Left renal pelvis (tissue), 4 donors: Measurements from ENCODE around the gene PLA2G4B. TPM values are rescaled to one million over a fixed set of nuclear protein-coding genes. Genes with fewer than 3 reads are reported as not detected.

Experiments
- DNase-seq, 4 donors: peaks; one replicate each; pipeline ENCODE4 v3.0.0-alpha.2; 2013; ENCODE audit warnings: low read depth in 4 of 4, low spot score in 3 of 4
- polyA plus RNA-seq, 4 donors: library from polyadenylated mRNA; unstranded; fragments of 120-200 nt; gene quantifications; one replicate each; pipeline ENCODE4 v1.2.1, GENCODE V29; 2013; ENCODE audit not compliant: insufficient read length in 4 of 4

The PLA2G4B gene
- polyA plus RNA-seq, 4 donors = 8.5 to 21.3 (median 10.3) TPM

DNA sequence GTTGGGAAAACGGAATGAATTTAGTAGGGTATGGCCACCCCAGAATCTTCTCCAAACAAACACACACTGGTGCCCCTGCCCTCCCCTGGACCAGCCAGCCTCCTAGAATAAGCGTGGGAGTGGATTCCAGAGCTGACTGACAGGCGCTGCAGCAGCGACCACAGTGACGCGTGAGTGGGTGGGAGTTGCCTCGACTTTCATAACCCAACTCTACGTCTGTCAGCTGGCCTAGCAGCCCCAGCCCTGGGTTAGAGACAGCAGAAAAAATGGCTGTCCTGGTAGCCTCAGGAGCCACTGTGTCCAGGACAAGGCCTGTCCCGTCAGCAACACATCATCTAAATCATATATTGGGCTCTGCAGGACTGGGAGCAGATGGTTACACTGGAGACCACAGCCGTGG is 10.0 kb downstream of the PLA2G4B start:
- DNase-seq = no peak

DNA sequence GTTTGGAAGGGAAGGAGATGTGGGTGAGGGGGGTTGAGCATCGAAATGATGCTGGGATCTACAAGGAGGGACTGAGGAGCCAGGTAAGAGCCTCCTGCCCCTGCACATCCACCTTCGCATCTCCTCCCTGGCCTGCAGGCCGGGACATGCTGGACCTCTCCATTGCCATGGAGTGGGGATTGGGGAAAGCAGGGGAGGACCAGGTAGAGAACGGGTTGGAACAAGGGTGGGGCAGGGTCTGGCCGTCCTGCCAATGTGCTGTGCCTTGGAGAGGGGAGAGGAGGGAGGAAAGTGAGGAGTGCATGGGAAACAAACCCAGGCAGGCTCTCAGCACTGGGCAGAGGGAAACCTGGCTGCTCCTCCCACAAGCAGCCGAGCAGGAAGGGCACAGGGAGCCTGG is 10.6 kb downstream of the PLA2G4B start:
- DNase-seq = no peak

DNA sequence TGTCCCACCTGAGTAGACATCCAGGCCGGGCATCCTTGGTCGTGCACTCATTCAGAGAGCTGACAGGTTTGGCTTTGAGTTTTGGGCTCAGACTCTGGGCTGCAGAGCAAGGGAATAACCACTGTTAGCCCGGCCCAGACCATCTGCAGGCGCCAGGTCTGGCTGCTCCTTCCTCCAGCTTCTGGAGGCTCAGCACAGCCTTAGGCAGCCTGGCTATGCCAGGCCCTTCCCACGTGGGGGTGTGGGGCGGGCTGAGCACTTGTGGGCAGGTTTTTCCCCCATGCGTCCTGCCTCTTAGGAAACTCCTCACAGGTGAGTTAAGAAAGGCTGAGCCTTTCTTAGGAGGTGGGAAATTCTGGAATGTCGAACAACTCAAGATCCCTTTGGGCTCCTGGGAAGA is 11.2 kb downstream of the PLA2G4B start:
- no peak for DNase-seq

DNA sequence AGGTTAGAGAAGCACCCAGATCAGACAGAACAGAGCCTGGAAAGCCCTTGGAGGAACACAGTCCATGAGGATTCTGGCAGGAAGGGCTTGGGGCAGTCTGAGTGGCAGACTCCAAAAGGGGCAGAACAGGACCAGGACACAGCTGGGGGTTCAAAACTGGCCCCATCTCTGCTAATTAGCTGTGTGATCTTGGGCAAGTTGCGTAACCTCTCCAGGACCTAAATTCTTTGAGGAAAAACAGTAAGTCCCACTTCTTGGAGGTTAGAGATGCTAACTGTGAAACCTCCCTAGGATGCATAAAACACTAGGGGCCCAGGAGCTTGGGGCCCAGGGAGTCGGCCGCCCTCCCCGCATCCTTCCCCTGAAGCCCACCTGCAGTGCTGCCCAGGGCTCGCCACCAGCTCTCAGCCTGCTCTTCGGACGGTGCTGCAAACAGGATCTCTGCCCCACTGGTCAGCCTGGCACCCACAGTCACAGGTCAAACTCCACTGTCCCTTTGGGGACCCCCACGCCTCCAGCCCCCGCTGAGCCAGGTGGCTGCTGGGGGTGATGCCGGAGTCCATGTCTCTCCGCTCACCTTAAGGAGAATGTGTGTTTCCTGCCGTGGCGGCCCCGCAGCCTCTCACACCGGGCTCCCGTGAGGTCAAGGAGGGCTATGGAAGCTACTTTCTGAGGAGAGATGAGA is 12.0 kb downstream of the PLA2G4B start:
- no peak for DNase-seq

DNA sequence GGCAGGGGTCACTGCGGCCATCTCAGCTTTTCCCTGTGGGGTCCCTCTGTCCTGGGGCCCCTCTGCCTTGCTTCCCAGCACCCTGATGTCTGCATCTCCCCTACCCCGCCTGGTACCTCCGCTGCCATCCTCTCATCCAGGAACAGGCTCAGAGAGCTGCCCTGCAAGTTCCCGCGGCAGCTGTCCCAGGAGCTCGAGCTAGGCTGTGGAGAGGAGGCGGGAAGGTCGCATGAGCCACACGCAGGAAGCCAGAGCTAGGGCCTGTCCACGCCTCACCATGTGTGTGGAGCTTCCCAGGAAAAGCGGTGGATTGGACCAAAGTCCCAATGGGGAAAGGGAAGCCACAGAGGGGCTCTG is 12.5 kb downstream of the PLA2G4B start:
- DNase-seq = no peak

DNA sequence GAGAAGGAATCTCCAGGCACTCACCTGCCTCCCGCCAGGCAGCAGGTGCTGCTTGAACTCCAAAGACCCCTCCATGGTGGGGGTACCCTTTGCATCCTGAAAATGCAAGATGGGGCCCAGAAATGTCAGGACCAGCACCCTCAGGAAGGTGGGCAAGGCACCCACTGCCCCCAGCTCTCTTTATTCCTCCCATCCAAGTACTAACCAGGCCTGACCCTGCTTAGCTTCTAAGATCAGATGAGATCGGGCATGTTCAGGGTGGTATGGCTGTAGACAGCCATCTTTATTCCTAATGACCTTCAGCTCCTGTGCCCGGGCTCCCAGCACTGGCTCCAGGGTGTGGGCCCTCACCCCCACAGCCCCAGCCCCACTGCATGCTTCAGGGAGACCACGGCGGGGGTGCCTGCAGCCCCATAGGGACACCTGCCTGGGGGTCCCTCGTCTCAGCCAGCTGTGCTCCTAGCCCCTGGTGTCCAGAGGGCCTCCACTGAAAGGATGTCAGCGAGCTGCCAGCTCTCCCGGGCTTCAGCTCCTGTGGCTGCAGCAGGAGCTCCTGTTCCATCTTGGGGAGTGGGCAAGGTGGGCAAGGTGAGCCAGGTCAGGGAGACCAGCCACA is 13.2 kb downstream of the PLA2G4B start:
- DNase-seq = no peak

DNA sequence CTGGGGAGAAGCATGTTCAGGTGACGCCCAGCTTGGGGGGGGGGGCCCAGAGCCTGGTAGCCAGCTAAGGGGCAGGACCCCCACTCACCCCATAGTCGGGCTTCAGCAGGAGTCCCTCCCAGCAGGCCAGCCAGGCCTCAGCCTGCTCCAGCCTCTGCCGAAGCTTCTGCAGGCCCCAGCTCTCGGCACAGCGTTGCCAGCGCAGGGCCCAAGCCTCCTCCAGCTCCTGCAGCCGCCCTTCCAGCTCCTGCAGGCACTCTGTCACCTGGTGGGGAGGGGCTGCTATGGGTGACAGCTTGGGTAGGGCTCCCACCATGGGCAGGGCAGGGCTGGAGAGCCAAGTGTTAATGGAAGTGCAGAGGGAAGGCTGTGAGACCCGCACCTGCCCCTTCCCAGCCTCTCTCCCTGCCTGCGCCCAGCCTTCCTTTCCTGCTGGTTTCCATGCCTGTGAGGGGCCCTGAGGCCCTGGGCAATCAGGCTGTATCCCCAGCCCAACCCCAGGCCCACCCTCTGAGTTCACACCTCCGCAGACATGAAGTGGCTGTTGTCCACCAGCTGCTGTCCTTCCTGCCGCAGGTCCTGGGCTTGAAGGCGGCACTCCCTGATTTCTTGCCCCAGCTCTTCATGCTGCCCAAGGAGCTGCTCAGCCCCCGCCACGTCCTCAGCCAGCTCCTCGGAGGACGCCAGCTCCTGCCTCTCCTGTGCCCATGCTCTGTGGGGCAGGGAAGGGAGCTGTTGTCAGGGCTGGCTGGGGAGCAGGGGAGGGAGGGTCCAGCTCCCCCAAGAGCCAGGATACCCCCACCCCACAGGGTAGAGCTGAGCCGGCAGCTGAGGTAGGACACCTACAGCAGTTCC is 14.3 kb downstream of the PLA2G4B start:
- no peak for DNase-seq

DNA sequence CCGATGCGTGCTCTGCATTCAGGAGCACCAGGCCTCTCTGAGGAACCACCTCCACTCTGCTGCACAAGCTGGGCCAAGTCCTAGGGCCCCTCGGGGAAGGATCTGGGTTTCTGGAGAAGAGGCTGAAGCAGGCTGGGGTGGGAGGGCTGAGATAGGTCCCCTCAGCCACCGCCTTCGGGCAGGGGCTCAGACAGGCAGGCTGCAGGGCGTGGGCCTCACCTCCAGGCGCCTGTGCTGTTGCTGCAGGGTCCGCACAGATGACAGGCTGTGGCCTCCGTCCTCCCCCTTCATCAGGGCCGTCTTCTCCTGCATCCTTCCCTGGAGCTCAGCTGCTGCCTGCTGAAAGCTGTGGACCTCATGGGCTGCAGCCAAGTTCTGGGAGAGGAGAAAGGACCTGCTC is 15.2 kb downstream of the PLA2G4B start:
- DNase-seq = no peak

DNA sequence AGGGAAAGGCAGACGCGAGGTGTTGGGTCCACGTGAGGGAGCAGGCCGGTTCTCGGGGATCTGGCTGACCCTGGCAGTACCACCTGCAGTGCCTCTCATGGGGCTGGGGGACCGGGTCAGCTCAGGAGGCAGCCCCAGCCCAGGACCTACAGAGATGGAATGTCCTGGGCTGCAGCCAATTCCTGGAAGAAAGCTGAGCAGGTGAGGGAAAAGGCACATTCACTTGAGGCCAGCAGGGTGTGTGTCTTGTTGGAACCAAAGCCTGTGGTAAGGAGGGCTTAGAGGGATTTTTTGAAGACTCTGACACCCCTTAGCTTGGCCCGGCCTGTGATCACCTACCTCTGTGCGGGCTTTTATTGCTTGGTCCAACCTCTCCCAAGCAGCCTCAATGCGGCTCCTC is 15.8 kb downstream of the PLA2G4B start:
- DNase-seq = no peak

DNA sequence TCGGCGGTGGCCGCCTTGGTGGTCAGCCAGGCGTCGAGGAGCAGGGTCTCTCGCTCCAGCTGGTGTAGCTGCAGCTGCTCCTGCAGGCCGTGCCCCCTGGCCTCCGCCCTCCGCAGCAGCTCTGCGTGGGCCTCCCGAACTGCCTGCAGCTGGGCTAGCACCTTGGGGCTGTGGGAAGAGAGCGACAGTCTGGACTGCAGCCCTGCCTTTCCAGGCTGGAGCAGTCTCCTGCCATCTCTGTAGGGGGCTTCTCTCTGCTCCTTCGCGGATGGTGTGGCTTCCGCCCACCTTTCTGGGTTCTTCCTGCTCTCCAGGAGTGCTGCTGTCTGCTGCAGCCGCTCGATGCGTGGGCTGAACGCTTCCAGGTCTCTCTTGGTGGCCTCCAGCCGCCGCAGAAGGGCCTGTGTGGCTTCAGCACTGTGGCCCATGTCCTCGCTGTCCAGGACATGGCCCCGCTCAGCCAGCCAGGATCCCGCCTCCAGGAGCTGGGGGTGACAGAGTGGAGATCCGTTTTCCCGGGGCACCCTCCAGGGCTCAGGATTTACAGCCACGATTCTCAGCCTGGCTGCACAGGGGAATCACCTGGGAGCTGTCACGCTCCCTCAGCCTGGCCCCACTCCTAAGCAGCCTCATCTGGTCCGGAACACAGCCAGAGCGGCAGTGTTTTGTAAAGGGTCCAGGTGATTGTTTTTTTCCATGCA is 16.8 kb downstream of the PLA2G4B start:
- DNase-seq = peak in 3 of 4 donors; percentile 27 to 48 (median 44)

DNA sequence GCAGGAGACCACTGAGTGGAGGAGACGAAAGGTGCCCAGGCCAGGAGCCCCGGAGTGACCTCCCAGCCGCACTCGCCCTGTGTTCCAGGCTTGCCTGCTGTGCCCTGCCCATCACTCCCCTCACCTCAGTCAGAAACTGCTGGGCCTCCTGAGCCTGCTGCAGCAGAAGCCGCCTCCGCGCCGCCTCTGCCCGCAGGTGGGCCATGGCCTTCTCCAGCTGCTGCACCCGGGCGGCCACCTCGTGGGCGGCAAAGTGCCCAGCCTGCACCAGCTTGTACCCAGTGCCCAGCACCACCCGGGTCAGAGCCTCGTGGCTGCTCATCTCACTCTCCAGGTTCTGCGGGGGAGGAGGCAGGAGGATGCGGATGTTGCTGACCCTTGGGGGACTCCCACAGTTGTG is 17.6 kb downstream of the PLA2G4B start:
- DNase-seq = no peak

DNA sequence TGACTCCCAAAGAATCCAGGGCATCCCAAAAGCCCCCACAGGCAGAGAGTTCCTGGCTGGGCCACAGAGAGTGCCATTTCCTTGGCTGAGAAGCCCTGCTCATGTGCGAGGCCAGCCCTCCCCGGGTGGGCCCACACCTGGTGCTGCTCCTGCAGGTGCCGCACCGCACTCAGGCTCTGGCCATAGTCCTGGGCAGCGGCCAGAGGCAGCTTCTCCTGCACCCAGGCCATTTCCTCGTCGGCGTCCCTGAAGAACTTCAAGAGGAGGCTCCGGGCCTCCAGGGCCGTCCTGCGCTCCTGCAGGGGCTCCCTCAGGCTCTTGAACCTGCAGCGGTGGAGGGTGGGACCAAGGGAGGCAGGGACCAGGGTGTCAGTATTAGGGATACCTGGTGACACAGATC is 18.1 kb downstream of the PLA2G4B start:
- no peak for DNase-seq

DNA sequence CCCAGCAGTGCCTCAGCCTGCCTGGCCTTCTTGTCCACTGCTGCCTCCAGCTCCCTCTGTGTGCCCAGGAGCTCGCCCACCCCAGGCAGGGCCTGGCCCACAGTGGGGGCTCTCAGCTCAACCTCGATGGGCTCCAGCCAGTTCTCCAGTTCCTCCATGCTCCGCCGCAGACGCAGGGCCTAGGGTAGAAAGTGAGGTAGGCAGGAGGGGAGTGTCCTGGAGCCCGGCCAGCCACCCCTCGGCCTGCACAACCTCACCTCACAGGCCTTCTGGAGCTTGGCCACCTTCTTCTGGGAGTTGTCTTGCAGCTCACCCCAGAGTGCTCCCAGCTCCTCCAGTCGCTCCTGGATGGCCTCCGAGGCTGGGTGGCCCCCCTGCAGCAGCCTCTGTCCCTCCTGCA is 18.7 kb downstream of the PLA2G4B start:
- DNase-seq = no peak

DNA sequence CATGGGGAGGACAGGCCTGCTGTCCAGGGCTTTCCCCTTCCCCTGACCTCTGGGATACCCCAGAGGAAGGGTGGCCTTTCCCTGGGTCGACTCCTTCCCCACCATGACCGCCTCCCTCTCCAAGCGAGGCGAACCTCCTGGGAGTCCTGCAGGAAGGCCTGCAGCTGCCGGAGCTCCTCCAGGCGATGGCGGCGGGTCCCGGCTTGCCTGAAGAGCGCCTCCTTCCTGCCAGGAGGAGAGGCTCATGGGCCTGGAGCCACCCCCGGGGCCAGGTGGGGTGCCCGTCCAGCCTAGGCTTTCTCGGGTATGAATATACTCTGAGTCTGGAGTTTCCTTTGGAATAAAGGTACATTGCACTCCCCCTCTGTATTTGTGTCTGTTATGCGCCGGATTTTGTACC is 20.1 kb downstream of the PLA2G4B start:
- DNase-seq = no peak

DNA sequence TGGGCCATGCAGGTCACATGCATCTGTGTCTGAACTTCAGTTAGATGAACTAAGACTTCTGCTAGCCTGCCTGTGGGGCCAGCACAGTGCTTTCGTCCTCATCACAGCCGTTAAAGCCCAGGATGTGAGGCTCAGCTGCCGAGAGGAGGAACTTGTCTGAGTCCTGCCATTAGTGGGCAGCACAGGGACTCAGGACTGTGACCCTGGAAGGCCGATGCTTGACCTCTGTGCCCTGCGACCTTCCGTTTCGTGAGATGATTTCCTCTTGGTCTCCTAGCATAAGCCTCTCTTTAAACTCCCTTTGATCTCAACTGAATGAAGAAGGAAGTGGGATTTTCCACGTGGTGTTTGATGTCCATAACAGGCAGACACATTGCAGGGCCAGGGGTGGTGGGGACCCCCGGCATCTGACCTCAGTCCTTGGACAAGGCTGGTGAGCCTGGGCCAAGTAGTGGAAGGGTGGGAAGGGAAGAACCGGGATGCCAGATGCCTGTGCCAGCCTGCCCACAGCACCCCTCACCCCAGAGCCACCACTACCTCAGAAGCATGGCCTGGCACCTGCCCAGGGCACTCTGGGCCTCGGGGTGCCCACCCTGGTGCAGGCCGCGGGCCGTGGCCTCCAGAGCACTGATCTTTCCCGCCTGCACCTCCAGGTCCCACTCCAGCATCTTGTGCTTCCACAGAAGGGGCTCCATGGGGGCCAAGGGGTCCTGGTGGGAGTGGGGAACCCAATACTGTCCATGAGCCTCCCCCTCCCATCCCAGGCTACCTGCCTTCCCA is 21.6 kb downstream of the PLA2G4B start:
- no peak for DNase-seq

DNA sequence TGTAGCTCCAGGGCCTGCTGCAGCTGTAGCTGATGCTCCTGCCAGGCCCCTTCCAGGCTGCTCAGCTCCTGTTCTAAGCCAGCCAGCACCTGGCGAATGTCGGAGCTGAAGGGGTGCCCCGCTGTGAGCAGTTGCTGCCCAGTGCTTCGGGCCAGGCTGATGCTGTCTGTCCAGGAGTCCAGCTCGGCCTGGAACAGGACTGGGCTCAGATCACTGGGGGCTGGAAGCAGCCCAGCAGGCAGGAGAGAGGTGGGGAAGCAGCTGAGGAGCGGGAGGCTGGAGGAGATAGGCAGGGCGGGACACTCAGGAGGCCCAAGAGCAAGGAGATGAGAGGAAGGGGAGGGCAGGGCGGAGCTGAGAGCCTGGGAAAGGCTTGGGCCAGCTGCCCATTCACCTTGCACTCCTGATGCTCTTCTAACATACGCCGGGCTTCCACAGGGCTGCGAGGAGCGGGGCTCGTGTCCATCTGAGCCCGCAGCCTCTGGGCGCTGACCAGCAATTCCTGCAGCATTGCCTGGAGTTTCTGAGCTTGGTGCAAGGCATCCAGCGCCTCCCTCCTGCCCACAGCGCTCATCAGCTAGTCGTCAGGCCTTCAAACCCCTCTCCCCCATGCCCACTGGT is 23.2 kb downstream of the PLA2G4B start:
- DNase-seq = no peak

DNA sequence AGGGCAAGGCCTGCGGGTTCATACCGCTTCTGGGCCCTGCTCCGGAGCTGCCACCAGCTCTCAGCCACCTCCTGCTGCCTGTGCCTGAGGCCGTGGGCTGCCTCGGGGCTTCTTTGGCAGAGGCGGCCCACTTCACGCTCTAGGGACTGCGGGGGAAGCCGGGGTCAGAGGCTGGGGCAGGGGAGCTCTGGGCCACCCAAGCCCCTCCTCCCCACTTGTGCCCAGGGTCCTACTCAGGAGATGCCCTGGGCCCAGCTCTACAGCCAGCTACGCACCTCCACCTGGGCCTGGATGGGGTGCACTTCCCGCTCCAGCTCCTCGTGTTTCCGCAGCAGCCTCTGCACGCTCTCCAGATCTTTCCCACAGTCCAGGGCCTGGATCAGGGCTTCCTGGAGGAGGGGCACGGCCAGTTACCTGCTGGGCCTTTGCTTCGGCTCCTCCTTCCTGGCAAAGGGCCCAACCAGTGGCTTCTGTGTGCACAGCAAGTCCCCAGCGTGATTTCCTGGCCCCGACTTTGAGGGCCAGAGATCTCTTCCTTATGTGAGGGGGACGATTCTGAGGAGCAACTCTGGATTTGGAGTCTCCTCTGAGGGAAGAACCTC is 24.0 kb downstream of the PLA2G4B start:
- no peak for DNase-seq

DNA sequence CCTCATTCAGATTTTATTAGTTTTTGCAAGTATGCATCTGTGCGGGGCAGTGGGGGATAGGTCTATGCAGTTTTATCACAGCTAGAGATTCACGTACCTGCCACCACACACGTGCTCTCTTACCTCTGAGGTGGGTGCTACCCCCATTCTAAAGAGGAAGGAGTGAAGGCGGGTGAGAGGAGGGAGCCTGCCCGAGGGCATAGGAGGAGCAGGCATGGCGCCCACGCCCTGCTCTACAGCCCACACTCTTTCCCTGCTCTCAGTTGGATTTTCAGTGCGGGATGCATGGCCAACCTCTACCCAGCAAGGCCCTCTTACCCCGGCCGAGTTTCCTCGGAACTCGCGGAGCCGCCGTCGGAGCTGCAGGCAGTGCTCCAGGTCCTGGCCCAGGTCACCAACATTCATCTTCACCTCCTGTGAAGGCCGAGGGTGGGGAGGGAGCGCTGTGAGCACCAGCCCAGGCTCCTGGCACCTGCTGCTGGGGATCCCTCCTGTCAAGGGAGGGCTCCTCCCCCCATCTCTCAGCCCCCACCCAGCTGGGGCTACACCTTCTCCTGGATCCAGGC is 26.9 kb downstream of the PLA2G4B start:
- no peak for DNase-seq

DNA sequence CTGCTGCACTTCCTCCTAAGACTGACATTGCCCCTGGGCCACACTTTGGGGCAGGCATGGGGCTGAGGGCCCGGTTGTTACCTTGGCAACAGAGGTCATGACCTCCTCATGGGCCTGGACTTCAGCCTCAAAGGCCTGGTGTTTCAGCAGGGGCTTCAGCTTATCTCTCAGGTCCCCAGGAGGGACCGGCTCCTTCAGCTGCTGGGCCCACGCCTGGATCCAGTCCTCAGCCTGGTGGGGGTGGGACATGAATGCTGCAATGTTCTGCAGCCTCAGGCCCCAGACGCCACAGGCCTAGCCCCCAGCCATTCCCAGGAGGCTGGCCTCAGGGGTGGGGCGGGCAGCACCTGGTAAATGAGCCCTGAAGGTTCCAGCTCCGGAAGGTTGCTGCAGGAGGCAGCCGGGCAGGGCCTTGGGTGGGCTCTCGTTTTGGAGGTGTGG is 27.6 kb downstream of the PLA2G4B start:
- DNase-seq = no peak
